Stimulated activated CD4-positive, alpha-beta T cell treated with anti-CD3 and anti-CD28 coated beads, Interleukin-15, amount 100 ng/mL, for 1 hour (primary cell): ENCODE data around the gene TMEM63A.
A peak's percentile ranks its signal among the peaks of the same experiment; 100 is the strongest.

Experiments used
- DNase-seq, 2 donors: peaks; one replicate each; pipeline ENCODE4 v3.0.0-alpha.2; 2020; ENCODE audit warnings: low read depth in 1 of 2, low spot score in 1 of 2

The TMEM63A gene

GRCh38 chr1:225868631-225869330 lies 13.4 kb downstream of the TMEM63A start:
- DNase-seq, result no peak

- DNase-seq, result no peak
Observed at GRCh38 chr1:225866981-225867380, 15.2 kb downstream of the TMEM63A start.

- DNase-seq, result peak; percentile 43 to 47
Observed at GRCh38 chr1:225866061-225866837, 15.9 kb downstream of the TMEM63A start.

- DNase-seq, result no peak
Observed at GRCh38 chr1:225865514-225865913, 16.7 kb downstream of the TMEM63A start.

GRCh38 chr1:225863167-225863566 lies 19.0 kb downstream of the TMEM63A start:
- DNase-seq, result no peak

- no peak for DNase-seq
Observed at GRCh38 chr1:225862581-225862950, 19.6 kb downstream of the TMEM63A start.

- DNase-seq, result no peak
Observed at GRCh38 chr1:225861834-225862580, 20.2 kb downstream of the TMEM63A start.

- DNase-seq, result no peak
Observed at GRCh38 chr1:225860876-225861441, 21.2 kb downstream of the TMEM63A start.

GRCh38 chr1:225860107-225860506 lies 22.1 kb downstream of the TMEM63A start:
- no peak for DNase-seq

GRCh38 chr1:225859151-225859550 lies 23.0 kb downstream of the TMEM63A start:
- DNase-seq, result no peak

- no peak for DNase-seq
Observed at GRCh38 chr1:225857256-225857655, 24.9 kb downstream of the TMEM63A start.

- DNase-seq, result no peak
Observed at GRCh38 chr1:225855503-225856300, 26.5 kb downstream of the TMEM63A start.

GRCh38 chr1:225853441-225853840 lies 28.7 kb downstream of the TMEM63A start:
- no peak for DNase-seq

GRCh38 chr1:225852413-225853124 lies 29.6 kb downstream of the TMEM63A start:
- DNase-seq, result no peak

GRCh38 chr1:225851805-225852204 lies 30.4 kb downstream of the TMEM63A start:
- no peak for DNase-seq

- no peak for DNase-seq
Observed at GRCh38 chr1:225850370-225850769, 31.8 kb downstream of the TMEM63A start.

GRCh38 chr1:225849925-225850324 lies 32.3 kb downstream of the TMEM63A start:
- DNase-seq, result no peak

- DNase-seq, result no peak
Observed at GRCh38 chr1:225848030-225848955, 33.9 kb downstream of the TMEM63A start.

GRCh38 chr1:225847610-225848009 lies 34.6 kb downstream of the TMEM63A start:
- DNase-seq, result no peak
